Suppressor macrophage treated with lipopolysaccharide for 1 hour (primary cell): Measurements from ENCODE around the gene UBE2J2.

ENCODE experiments used
- DNase-seq, 3 donors: peaks; one replicate each; pipeline ENCODE4 v3.0.0-alpha.2; 2020 to 2022

UBE2J2 gene

GRCh38 chr1:1295154-1295923 lies 21.7 kb upstream of the UBE2J2 start:
- no peak for DNase-seq

- DNase-seq = no peak
These were observed 20.7 kb upstream of the UBE2J2 start for GRCh38 chr1:1294250-1294890.

GRCh38 chr1:1293263-1294249 lies 19.9 kb upstream of the UBE2J2 start:
- peak in 1 of 3 donors; percentile 21 for DNase-seq

- no peak for DNase-seq
These were observed 19.2 kb upstream of the UBE2J2 start for GRCh38 chr1:1292851-1293250.

- DNase-seq = no peak
These were observed 18.8 kb upstream of the UBE2J2 start for GRCh38 chr1:1292442-1292779.

GRCh38 chr1:1291548-1292441 lies 18.1 kb upstream of the UBE2J2 start:
- peak; percentile 38 to 58 (median 44) for DNase-seq

- no peak for DNase-seq
These were observed 17.4 kb upstream of the UBE2J2 start for GRCh38 chr1:1291023-1291528.

GRCh38 chr1:1290238-1290731 lies 16.6 kb upstream of the UBE2J2 start:
- DNase-seq = peak; percentile 51 to 77 (median 76)

GRCh38 chr1:1287288-1288110 lies 13.8 kb upstream of the UBE2J2 start:
- no peak for DNase-seq

- DNase-seq = no peak
These were observed 12.9 kb upstream of the UBE2J2 start for GRCh38 chr1:1286313-1287261.

- no peak for DNase-seq
These were observed 12.1 kb upstream of the UBE2J2 start for GRCh38 chr1:1285611-1286311.

GRCh38 chr1:1285102-1285571 lies 11.5 kb upstream of the UBE2J2 start:
- DNase-seq = no peak

- no peak for DNase-seq
These were observed 10.8 kb upstream of the UBE2J2 start for GRCh38 chr1:1284221-1285101.

- DNase-seq = no peak
These were observed 10.2 kb upstream of the UBE2J2 start for GRCh38 chr1:1283821-1284220.

- peak; percentile 55 to 74 (median 61) for DNase-seq
These were observed 9.3 kb upstream of the UBE2J2 start for GRCh38 chr1:1282998-1283397.

GRCh38 chr1:1281533-1282321 lies 8.1 kb upstream of the UBE2J2 start:
- peak; percentile 67 to 85 (median 73) for DNase-seq
